Measurements from ENCODE around the gene C1orf115.
"Not testable (repeated sequence)": the region's sequence is repeated elsewhere in the genome, so short reads cannot be mapped to it uniquely, and the experiment has no call there.

The C1orf115 gene

DNA sequence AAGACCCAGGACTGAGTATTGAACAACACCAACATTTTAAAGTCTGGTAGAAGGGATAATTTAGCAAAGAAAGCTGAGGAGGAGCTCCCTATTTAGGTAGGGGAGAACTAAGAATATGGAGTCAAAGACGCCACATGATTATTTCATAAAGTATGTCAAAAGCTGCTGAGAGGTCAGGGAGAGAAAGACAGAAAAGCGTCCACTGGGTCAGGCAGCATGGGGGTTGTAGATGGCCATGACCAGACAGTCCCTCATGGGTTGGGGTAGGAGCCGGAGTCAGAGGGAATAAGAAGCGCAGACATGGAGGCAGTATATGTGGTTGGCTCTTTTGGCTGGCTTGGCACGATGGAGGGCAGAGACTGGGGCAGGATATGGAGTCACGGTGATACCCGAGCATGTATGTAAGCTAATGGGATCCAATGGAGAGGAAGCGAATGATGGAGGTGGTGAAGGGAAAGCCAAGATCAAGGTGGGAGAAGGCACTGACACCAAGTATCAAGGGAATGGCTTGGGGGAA, 4.8 kb downstream of the C1orf115 start:
- no peak for DNase-seq

- DNase-seq, result no peak
Measured at GRCh38 chr1:220695426-220695825, 5.3 kb downstream of the C1orf115 start.

DNA sequence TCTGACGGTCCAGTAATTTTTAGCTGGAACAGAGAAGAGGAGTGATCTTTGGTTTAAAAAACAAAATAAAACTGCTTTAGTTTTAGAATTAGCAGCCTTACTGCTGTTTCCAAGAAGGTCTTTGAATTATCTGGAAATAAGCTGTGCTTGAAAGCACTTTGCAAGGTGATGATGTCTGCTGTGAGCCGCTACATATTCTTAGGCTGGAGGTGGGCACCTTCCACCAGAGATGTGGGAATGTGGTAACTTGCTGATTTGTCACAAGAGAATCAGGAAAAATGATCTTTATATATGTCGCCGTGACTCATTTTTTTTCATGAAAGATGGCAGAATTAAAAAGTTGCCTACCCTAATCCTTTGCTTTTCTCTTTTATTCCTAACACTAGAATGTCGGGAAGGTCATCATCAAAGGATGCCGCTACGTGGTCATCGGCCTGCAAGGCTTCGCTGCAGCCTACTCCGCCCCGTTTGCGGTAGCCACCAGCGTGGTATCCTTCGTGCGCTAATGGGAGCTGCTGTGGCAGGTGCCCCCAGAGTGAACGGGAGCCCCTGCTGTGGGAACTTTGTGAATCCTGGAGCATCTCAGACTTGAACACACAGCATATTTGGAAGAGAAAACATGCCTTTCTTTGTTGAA, 6.2 kb downstream of the C1orf115 start:
- DNase-seq, result no peak

DNA sequence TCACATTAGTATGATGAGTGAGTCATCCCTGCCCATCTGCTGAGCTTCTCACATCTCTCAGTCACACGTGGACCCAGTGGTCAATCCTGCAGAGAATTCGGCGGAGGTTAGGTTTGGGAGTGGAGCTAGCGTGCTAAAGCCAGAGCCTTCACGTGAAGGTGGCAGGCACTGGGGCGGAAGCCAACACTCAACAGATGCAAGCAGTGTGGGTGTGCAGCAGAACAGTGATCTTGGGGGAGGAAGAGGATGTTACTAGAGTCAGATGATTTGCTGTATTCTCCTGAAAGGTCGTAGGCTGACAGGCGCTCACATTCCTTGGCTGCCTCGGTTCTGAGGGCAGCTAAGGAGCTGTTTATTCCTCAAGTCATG, 6.7 kb downstream of the C1orf115 start:
- no peak for DNase-seq

GRCh38 chr1:220697326-220697725, 7.2 kb downstream of the C1orf115 start:
- DNase-seq, result no peak

DNA sequence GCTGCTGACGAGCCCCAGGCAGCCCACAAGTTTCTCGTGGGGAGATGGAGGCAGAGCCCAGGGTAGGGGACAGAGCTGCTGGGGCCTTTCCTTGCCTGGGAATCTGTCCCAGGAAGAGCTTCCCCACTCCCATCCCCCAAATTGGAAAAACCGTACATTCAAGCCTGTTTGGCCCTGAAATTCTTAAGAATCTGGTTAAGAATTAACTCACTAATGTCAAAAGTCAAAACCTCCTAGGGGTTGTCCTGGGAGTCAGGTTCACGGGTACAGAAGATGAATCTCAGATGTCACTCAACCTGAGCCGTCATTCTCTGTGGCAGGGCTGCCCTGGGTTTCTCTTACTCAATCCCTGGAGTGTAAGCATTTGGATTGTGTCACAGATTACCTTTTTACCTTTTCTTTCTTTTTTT, 8.4 kb downstream of the C1orf115 start:
- no peak for DNase-seq

DNA sequence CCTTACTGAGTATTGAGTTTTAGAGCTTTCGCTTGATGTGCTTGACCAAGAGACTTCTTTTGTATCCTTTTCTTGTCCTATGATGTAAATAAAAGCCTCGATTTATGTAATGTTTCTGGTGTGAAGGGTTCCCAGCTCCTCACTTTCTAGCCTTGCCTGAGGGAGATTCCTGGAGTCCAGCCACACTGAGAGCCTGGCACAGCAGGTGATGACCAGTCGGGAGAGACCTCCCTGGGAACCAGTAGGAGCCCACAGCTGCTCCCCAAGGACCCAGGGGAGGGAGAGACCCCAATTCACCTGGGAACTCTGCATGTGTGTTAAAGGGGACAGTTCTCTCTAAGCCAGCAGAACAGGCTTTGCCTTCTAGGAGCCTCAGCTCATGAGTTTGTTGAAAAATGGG, 8.9 kb downstream of the C1orf115 start:
- DNase-seq, result no peak

DNA sequence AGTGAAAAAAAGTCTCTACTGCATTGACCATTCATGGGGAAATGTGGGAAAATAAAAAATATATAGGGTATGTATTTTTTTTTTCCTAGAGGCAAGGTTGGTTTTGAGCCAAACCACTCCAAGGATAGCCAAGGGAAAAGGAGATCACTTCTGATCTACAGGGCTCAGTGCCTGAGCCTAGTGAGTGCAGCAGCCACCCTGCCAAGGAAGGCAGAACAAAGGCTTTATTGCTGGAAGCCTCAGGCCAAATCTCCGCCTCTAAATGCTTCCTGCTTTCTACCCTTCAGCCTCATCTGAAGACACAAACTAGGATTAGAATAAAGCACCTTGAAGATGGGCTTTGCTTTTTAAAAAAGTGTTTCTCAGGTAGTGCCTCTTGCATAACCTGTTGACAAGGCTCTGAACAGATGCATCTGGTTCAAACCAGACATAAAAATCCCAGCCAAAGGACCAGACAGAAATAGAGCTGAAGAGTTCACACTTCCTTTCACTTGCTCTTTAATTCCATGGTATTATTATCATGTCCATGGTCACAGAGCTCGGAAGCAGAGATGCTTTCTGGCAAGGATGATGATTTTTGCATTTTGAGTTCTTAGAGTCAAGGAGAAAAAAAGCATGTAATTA, 10.5 kb downstream of the C1orf115 start:
- no peak for DNase-seq

DNA sequence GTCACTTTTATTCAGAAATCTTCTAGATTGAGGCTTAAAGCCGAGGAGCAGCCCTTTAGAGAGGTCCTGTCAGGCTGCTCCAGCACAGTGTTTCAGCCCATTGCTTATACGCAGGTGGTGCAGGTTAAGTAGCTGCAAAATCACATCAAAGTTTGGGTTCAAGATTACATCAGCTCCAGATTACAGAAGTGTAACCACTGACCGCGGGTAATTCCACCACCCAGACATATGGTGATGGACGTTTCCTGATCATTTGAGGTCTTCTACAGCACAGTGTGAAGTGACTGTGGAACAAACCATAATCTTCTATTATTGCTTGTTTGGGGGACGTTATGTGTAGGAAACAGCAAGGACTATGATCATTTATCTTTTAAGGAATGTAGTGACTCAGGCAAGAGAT, 11.8 kb downstream of the C1orf115 start:
- no peak for DNase-seq

GRCh38 chr1:220702733-220703270, 12.6 kb downstream of the C1orf115 start:
- no peak for DNase-seq

GRCh38 chr1:220703305-220703704, 13.1 kb downstream of the C1orf115 start:
- no peak for DNase-seq

DNA sequence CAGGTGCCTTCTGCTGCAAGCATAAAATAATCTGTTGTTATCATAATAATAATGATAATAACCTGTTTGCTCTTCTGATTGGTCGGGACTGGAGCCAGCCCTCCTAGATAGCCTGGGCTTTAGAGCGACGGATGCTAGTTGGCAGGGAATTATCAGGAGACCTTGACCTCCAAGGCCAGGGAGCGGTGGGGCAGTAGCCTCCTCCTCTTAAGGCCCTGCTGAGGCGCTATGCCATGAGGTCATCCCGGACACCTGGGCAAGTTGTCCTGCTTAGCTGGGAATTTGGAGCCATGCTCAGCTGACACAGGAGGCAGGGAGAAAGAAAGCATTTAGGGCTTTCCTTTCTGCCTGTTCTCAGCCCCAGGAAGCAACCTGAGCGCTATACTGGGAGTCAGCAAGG, 15.6 kb downstream of the C1orf115 start:
- DNase-seq, result no peak

GRCh38 chr1:220706480-220706879, 16.3 kb downstream of the C1orf115 start:
- no peak for DNase-seq

DNA sequence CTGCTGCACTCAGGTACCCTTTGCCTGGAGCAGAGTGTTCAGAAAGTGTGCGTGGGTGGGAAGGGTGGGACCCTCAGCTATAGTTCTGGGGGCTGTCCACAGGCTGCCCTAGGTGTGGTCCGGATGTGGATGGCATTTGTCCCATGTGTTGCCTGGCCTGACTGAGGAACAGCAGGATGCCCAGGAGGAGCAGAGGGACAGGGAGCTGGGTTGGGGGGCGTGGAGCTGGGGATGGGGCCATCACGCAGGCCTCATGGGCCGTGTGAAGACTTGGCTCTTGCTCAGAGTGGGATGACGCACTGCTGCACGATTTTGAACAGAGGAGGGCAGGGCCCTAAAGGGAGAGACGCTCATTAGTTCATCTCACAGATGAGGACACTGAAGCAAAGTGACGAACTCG, 17.0 kb downstream of the C1orf115 start:
- DNase-seq, result no peak

DNA sequence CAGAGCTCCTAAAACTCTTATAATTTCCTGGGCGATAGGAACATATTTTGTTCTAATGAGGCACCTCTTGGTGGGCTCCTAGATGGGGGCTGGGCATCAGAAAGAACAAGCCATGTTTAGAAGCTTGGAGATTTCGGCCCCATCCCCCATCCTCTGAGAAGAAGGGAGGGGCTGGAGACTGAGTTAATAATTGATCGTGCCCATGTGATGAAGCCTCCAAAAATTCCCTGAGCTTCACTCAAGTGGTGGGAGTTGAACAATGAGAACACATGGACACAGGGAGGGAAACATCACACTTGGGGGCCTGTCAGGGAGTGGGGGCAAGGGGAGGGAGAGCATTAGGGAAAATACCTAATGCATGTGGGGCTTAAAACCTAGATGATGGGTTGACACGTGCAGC, 18.1 kb downstream of the C1orf115 start:
- DNase-seq, result no peak

GRCh38 chr1:220708936-220709801, 19.0 kb downstream of the C1orf115 start:
- no peak for DNase-seq

DNA sequence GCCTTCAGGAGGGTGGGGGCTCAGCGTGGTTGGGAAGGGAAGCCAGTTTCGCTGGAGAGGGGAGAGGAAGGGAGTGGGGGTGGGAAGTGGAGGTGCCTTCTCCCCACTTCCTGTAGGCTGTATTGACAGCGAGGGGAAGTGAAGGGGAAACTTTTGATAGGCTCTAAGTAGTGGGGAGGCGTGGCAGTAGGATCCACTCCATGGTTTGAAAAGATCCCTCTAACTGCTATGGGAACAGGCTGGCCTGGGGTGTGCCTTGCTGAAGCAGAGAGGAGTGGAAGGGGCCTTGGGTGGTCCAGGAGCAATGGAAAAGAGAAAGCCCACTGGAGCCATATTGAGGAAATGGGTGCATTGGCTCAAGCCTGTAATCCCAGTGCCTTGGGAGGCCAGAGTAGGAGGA, 20.2 kb downstream of the C1orf115 start:
- DNase-seq, result no peak

GRCh38 chr1:220711056-220711809, 21.1 kb downstream of the C1orf115 start:
- no peak for DNase-seq

DNA sequence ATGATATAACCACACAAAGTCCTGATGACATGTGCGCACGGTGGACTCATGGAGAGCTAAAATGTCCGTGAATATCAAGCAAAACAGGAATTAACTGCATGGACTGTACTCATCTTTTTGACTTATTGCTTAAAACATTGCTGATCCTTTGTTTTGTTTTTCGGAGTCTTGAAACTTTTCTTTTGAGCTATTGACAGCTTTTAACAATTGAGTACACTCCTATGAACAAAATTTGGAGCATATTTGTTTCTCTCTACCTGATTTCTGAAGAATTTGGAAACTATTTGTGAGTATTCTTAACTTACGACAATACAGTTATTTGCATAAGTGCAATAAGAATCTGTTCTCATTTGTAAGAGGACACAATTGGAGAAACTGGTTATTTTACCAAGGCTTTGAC, 25.8 kb downstream of the C1orf115 start:
- DNase-seq, result not testable (repeated sequence)

GRCh38 chr1:220717800-220718640, 27.9 kb downstream of the C1orf115 start:
- no peak for DNase-seq

GRCh38 chr1:220721266-220721665, 31.1 kb downstream of the C1orf115 start:
- not testable (repeated sequence) for DNase-seq

- DNase-seq, result no peak
Measured at GRCh38 chr1:220726634-220727033, 36.5 kb downstream of the C1orf115 start.
